ENCODE results near the gene THRA. TPM values are rescaled to one million over a fixed set of nuclear protein-coding genes. Genes with fewer than 3 reads are reported as not detected.

The THRA gene
- total RNA-seq, 1 experiment from 2014 or later: 107 TPM

DNA sequence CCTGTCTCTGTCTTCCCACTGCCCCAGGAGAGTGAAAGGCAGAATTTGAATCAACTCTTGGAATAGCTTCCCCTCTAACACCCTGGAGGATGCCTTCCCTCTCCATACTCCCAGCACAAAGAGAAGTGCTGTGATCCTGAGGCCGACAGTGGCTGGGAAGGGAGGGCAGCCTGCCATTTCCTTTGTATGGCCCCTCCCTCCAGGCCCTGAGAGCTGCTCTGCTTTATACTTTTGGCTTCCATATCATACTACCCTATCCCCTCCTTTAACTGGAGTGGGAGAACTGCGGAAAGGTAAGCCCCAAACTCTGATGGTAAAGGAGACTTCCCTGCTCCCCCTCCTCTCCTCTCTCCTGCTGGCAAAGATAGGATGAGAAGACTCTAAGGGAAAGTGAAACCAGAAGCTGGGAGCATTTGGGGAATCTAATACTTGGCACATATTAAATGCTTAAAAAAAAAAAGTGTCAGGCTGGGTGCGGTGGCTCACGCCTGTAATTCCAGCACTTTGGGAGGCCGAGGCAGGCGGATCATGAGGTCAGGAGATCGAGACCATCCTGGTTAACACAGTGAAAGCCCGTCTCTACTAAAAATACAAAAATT, 4.5 kb upstream of the THRA start:
- no peak overlapping the region for H3K27ac Mint-ChIP-seq (ENCODE audit: unreplicated experiment)
- intact Hi-C loops (cut with micrococcal nuclease; ENCODE audit: unreplicated experiment): no loop called here
- no peaks in the 10 kb centered on the region for H3K9me3 Mint-ChIP-seq (ENCODE audit: low read depth, unreplicated experiment)
- H3K4me1 Mint-ChIP-seq (ENCODE audit: low read depth, unreplicated experiment): peaks cover 35% of the 10 kb centered on the region
- no peak overlapping the region for H3K4me3 Mint-ChIP-seq (ENCODE audit: low read depth, unreplicated experiment)
- no peak for DNase-seq
- H3K36me3 Mint-ChIP-seq (ENCODE audit: insufficient read depth, unreplicated experiment): peaks cover 32% of the 10 kb centered on the region
- no TSS peak for BruUV-seq (replicated peaks)
- TF ChIP-seq, protein P1, sequence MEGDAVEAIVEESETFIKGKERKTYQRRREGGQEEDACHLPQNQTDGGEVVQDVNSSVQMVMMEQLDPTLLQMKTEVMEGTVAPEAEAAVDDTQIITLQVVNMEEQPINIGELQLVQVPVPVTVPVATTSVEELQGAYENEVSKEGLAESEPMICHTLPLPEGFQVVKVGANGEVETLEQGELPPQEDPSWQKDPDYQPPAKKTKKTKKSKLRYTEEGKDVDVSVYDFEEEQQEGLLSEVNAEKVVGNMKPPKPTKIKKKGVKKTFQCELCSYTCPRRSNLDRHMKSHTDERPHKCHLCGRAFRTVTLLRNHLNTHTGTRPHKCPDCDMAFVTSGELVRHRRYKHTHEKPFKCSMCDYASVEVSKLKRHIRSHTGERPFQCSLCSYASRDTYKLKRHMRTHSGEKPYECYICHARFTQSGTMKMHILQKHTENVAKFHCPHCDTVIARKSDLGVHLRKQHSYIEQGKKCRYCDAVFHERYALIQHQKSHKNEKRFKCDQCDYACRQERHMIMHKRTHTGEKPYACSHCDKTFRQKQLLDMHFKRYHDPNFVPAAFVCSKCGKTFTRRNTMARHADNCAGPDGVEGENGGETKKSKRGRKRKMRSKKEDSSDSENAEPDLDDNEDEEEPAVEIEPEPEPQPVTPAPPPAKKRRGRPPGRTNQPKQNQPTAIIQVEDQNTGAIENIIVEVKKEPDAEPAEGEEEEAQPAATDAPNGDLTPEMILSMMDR (IDR thresholded peaks at IDR 0.05; ENCODE audit: unreplicated experiment): no peak
- CTCF ChIA-PET: interaction anchor here (0.6 to 37.1 kb wide), 20 partner anchors 14 to 435 kb away, joined by 3 to 1006 read pairs (median 4); partner anchors contain the start of genes ERBB2, NR1D1 and THRA
- peaks cover 70% of the 10 kb centered on the region for H3K27me3 Mint-ChIP-seq (ENCODE audit: unreplicated experiment)

DNA sequence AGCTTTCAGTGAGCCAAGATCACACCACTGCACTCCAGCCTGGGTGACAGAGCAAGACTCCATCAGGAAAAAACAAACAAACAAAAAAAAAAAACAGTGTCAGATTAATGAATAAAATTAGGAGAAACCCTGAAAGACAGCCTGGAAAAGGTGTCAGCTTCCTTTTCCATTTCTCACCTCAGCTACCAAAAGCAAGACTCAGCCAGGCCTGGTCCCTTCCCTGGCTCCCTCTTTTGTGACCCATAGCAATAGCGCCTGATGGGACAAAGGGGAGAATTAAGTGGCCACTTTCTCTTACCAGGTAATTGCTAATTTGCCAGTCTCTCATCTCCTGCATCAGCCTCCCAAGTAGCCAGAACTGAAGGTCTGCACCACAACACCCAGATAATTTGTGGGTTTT, 3.9 kb upstream of the THRA start:
- no peak for DNase-seq
- Mint-ChIP-seq H3K27ac (ENCODE audit: unreplicated experiment) (no peak overlapping the region), H3K9me3 (ENCODE audit: low read depth, unreplicated experiment) (no peaks in the 10 kb centered on the region), H3K27me3 (ENCODE audit: unreplicated experiment) (peaks cover 70% of the 10 kb centered on the region), H3K4me3 (ENCODE audit: low read depth, unreplicated experiment) (no peak overlapping the region), H3K36me3 (ENCODE audit: insufficient read depth, unreplicated experiment) (peaks cover 32% of the 10 kb centered on the region), H3K4me1 (ENCODE audit: low read depth, unreplicated experiment) (peaks cover 35% of the 10 kb centered on the region)
- CTCF ChIA-PET: interaction anchor here (0.6 to 37.1 kb wide), 24 partner anchors 14 to 501 kb away, joined by 3 to 1006 read pairs (median 5); partner anchors contain the start of genes ERBB2, NR1D1, PSMD3 and THRA
- BruUV-seq (replicated peaks): no TSS peak
- TF ChIP-seq, protein P1 (IDR thresholded peaks at IDR 0.05; ENCODE audit: unreplicated experiment): no peak
- intact Hi-C loops (cut with micrococcal nuclease; ENCODE audit: unreplicated experiment): no loop called here

DNA sequence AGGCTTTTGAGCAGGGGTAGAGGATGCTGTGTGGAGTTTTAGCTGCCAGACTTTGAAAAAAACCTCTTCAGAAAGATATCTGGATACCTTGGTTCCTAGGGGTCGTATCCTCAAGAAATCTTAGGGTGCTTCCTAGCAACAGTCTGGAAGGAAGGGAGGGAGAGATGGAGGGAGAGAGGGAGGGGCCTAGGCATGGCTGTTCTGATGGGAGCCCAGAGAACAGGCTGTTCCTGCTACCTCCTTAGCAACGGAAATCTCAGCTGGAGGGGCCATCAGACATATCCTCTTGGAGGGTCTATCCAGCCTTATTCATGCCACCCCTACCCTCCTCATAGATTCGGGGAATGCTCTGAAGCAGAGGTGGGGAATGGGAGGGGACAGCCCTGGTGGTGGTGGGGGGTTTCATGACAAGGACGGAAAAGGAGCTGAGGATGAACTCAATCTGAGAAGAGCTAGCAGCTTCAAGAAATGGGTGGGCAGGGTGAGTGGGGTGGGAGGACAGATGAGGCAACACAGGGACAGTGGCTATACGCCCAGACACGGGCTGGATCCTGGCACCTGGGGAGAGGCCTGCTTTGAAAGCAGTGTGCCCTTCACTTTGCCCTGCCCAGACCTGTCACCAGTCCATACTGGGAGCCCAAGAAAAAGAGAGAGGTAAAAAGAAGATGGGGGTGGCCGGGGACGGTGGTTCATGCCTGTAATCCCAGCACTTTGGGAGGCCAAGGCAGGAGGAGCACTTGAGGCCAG, 2.9 kb upstream of the THRA start:
- Mint-ChIP-seq H3K36me3 (ENCODE audit: insufficient read depth, unreplicated experiment) (peaks cover 33% of the 10 kb centered on the region), H3K4me3 (ENCODE audit: low read depth, unreplicated experiment) (no peak overlapping the region), H3K4me1 (ENCODE audit: low read depth, unreplicated experiment) (peaks cover 40% of the 10 kb centered on the region), H3K27me3 (ENCODE audit: unreplicated experiment) (peaks cover 70% of the 10 kb centered on the region), H3K27ac (ENCODE audit: unreplicated experiment) (no peak overlapping the region), H3K9me3 (ENCODE audit: low read depth, unreplicated experiment) (no peaks in the 10 kb centered on the region)
- CTCF ChIA-PET: interaction anchor here (0.6 to 37.1 kb wide), 24 partner anchors 12 to 607 kb away, joined by 3 to 1006 read pairs (median 5); partner anchors contain the start of genes CSF3, NR1D1, PSMD3 and THRA
- TF ChIP-seq, protein P1 (IDR thresholded peaks at IDR 0.05; ENCODE audit: unreplicated experiment): no peak
- DNase-seq: no peak
- intact Hi-C loops (cut with micrococcal nuclease; ENCODE audit: unreplicated experiment): no loop called here
- BruUV-seq (replicated peaks): no TSS peak

DNA sequence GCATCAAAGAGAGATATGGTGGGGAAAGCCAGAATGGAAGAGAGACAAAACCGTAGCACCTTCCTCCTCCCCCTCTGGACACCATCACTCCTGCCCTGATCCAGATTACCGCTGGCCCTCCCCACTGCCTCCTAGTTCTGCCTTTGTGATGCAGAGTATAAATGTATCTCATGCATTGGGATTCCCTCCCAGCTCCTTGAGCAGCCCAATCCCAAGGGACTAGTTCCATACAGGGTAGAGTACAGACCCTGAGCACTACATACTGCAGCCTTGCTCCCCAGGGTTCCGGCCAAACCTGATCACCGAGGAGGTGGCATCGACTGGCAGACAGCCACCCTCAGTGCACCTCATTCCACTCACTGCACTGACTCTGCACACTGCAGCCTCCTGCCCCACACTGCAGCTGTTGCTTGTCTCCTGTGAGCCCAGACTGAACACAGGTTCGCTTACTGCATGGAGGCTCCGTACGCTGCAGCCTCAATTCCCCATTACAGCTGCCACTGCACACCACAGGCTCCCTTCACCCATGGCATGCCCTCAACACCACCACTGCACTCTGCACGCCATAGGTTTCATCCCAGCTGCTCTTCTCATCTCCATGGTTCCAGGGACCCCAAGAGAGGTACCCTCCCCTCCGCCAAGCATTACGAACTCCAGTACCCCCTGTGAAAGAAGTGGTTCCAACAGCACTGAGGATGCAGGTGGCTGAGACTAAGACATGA, 1.7 kb upstream of the THRA start:
- H3K27ac Mint-ChIP-seq (ENCODE audit: unreplicated experiment): no peak overlapping the region
- H3K36me3 Mint-ChIP-seq (ENCODE audit: insufficient read depth, unreplicated experiment): peaks cover 40% of the 10 kb centered on the region
- intact Hi-C loops (cut with micrococcal nuclease; ENCODE audit: unreplicated experiment): no loop called here
- CTCF ChIA-PET: interaction anchor here (0.9 to 37.1 kb wide), 8 partner anchors 12 to 62 kb away, joined by 3 to 1006 read pairs (median 160); partner anchors contain the start of genes CSF3, NR1D1 and THRA
- H3K4me3 Mint-ChIP-seq (ENCODE audit: low read depth, unreplicated experiment): peak overlapping the region; percentile 54
- peaks cover 67% of the 10 kb centered on the region for H3K27me3 Mint-ChIP-seq (ENCODE audit: unreplicated experiment)
- peak; percentile 64 for DNase-seq
- no peaks in the 10 kb centered on the region for H3K9me3 Mint-ChIP-seq (ENCODE audit: low read depth, unreplicated experiment)
- TF ChIP-seq, protein P1 (IDR thresholded peaks at IDR 0.05; ENCODE audit: unreplicated experiment): no peak
- H3K4me1 Mint-ChIP-seq (ENCODE audit: low read depth, unreplicated experiment): peaks cover 45% of the 10 kb centered on the region
- BruUV-seq (replicated peaks): no TSS peak

All from Calu3 (cell line).